ENCODE data around the gene FARP2.
"Not testable (repeated sequence)": the region's sequence is repeated elsewhere in the genome, so short reads cannot be mapped to it uniquely, and the experiment has no call there.

Gene FARP2, protein sequence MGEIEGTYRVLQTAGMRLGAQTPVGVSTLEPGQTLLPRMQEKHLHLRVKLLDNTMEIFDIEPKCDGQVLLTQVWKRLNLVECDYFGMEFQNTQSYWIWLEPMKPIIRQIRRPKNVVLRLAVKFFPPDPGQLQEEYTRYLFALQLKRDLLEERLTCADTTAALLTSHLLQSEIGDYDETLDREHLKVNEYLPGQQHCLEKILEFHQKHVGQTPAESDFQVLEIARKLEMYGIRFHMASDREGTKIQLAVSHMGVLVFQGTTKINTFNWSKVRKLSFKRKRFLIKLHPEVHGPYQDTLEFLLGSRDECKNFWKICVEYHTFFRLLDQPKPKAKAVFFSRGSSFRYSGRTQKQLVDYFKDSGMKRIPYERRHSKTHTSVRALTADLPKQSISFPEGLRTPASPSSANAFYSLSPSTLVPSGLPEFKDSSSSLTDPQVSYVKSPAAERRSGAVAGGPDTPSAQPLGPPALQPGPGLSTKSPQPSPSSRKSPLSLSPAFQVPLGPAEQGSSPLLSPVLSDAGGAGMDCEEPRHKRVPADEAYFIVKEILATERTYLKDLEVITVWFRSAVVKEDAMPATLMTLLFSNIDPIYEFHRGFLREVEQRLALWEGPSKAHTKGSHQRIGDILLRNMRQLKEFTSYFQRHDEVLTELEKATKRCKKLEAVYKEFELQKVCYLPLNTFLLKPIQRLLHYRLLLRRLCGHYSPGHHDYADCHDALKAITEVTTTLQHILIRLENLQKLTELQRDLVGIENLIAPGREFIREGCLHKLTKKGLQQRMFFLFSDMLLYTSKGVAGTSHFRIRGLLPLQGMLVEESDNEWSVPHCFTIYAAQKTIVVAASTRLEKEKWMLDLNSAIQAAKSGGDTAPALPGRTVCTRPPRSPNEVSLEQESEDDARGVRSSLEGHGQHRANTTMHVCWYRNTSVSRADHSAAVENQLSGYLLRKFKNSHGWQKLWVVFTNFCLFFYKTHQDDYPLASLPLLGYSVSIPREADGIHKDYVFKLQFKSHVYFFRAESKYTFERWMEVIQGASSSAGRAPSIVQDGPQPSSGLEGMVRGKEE

DNA sequence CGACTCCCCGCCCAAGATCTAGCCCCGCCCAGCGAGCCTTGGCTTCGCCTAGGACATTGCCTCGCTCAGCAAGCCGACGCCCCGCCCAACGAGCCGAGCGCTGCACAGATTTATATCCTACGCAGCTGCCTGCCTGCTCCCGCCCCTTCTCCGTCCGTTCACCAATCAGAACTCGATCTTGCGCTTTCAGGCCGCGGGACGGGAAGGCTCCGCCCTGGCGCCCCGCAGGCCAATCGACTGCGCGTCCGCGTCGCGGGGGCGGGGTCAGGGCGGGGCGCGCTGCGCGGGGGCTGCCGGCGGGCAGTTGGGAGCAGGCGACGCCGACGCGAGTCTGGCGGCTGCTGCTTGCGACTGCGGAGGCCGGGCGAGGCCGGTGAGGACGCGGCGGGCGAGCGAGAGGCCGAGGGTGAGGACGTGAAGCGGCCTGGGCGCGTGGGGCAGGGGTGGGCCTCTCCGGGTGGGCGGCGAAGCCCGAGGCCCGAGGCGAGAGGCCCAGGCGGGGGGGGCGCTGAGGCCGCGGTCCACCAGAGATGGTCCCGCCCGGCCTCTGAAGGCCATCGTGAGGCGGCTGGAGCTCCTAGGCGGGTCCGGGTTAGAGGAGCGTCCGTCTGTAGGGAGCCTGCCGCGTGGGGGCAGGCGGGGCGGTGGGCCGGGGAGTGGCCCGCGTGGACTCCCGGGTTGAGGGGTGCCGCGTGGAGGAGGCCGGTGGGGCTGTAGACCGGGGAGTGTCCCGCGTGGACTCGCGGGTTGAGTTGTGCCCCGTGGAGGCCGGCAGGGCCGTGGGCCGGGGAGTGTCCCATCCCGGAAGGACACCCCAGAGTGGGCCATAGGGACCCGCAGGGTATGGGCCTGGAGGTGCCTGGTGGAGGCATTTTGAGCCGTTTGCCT lies at the start of gene FARP2:
TSS of gene FARP2 (plus strand) at position 303 of the 888 bp plus-strand sequence. CDS start 16,823 bp downstream, outside the sequence.
- DNase-seq: peak; percentile 97

DNA sequence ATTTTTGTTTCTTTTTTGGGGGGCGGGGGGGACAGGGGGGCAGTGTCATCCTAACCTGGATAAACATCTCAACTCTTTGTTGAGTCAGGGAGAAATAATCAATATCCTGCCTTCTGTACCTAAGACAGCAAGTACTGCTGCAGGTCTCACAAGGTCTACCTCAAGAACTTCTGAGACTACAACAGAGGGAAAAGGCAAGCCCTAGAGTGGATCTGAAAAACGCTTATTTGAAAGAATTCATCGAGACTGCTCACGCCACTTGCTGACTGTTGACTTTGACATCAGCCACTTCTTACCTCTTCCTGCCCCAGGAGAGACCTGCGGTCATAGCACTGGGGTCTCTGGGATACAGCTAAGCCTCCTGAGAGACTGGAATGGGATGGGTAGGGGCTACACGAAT lies 49.0 kb upstream of the FARP2 start:
- no peak for DNase-seq

DNA sequence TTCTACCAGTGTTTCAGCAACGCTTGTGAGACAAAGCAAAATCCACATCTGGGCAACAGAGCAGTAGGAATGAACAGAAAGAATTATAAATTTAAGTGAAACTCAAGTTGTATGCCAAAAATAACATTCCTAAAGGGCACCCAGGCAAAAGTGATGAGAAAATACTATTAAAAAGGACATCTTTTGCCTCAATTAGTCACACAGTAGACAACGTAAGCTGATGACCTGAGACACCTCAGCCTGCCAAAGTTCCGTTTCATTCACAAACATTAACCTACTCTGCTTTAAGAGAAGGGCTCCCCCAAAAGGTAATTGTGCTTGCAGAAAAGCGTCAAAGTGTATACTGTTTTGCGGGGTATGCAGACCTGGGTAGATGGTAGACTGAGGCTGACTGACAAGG lies 47.8 kb upstream of the FARP2 start:
- DNase-seq: no peak

DNA sequence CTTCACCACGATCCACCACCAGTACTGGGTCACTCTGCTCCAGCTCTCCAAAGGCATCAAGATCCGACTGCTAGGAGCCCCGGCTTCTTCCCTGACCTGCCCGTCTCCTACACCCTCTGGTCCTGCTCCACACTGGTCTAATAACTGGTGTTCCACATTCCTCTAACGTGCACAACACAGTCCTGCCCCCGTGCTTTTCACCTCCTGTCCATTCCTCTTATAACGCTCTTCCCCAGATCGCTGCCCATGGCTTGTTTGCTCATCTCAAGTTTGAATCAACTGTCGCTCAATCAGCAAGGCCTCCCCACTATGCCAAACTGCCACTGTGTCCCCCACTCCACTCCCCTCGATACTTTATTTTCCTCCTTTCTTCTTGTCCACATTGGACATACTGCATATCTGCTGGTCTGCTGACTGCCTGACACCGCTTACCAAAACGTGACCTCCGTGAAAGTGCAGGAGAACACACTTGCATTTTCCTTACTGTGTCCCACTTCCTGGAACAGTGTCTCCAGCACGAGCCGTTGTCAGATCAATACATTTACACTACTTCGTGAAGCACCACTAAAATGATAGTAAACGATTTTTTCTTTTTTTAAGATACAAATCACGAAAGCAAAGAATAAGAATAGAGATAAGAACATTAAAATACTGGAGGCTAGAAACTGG lies 47.1 kb upstream of the FARP2 start:
- DNase-seq: no peak

DNA sequence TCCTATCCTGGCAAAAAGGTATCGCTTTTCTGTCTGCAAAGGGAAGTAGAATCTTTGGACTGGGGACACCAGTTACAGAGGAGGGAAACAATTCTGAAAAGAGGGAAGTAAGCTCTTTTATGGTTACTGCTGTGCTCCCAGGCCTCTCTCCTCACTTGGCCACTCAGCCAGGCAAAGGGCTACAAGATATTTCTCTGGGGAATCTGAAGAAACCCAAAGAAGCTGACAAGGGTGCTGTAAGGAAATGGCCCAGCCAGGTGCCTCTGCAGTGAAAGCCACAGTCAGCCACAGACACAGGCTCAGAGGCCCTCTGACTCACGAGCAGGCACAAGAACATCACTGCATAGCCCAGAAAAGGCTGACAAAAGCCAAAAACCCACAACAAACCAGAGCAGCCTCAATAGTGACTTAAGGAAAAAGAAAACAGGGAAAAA lies 46.4 kb upstream of the FARP2 start:
- peak; percentile 58 for DNase-seq

DNA sequence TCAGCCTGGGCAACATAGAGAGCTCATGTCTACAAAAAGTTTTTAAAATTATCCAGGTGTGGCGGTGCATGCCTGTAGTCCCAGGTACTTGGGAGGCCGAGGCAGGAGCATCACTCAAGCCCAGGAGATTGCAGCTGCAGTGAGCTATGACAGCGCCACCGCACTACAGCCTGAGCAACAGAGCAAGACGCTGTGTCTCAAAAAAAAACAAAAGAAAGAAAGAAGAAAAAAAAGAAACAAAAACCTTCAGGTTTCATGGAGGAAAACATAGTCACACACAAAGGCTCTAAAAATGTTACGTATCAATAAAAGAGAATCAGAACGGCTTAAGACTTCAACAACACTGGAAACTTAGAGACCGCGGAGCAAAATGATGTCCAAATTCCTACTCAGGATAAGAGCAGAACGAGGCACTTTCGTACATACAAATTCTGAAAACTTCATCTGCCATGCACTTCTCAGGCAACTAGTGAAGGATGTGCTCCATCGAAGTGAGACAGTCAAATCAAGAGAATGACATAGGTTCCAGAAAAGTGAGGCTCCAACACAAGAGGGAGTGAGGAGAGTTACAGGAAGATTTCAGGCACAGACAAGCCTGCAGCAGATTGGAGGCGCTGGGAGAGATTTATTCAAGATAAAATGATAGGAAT lies 45.0 kb upstream of the FARP2 start:
- DNase-seq: no peak

DNA sequence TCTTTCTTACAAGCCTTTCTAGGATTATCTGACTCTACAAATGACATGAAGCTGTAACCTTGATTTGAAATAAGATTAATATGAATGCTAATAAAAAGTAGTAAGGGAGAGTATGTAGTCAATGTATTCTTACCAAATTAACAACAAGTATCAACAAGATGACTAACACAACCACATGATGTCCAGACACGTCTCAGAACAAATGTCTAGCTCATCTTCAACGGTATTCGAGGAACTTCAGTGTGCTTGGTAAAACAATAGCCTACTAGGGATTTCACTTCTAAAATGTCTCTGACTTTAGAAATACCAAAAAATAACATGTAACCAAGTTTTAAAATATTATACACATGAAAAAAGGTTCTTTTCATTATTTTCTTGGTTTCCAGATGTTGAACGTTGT lies 44.0 kb upstream of the FARP2 start:
- DNase-seq: no peak

DNA sequence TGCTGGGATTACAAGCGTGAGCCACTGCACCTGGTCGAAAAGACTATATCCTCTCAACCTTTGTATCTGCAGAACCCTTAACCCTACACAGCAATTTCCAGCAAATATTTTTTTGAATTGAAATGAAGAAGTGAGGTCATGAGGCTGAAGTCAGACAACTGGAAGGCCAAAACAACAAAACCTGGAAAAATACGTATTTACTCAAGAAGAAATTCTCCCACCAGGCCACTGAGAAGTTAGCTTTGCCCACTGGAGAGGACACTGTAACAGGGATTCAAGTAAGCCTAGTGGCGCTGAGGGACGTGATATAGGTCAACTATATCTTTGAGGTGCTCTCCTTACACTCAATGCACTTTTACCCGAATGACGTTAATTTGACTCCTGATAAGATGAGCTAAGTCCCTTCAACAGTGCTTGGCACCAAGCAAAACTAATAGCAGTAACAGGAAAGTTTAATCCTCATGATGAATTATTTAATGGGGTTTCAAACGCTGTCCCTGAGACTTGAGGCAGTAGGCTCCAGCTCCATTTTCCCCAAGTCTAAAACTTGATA lies 42.5 kb upstream of the FARP2 start:
- no peak for DNase-seq

DNA sequence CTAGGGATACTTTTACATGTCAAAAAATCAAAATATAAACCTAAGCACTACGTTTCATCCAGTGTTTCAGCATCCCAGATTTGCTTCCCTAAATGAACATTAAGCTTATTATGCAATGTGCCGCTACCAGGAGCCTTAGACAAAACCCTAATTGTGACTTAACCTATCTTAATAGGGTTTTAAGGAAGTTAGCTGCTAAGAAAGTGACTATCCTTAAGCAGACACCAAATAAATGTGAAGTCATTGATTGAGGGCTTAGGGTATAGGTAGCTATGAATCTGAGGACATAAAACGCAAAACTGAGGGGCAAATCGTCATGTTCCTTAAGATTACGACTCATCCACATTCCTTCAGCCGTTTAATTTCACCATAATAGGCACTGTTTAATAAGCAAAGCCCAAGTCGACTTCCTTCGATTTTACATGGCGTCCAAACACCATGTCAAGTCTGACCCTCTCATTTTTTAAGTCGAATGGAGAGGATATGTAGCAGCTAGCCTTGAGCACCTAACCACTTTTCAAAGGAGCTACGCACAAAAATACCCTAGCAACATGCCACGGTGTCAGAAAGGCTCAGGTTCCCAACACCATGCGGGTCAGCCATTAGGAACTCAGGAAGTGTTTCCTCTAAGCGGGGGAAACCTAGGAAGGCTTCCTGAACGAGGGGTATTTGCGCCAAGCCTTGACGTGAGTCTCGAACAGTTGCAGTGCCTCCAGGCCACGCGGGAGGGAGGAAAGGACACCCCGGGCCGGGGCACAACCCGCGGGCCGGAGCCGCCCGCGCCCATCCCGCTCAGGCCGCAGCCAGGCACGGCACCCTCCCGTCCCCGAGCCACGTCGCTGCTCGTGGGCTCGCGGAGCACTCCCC lies 41.6 kb upstream of the FARP2 start:
- no peak for DNase-seq

DNA sequence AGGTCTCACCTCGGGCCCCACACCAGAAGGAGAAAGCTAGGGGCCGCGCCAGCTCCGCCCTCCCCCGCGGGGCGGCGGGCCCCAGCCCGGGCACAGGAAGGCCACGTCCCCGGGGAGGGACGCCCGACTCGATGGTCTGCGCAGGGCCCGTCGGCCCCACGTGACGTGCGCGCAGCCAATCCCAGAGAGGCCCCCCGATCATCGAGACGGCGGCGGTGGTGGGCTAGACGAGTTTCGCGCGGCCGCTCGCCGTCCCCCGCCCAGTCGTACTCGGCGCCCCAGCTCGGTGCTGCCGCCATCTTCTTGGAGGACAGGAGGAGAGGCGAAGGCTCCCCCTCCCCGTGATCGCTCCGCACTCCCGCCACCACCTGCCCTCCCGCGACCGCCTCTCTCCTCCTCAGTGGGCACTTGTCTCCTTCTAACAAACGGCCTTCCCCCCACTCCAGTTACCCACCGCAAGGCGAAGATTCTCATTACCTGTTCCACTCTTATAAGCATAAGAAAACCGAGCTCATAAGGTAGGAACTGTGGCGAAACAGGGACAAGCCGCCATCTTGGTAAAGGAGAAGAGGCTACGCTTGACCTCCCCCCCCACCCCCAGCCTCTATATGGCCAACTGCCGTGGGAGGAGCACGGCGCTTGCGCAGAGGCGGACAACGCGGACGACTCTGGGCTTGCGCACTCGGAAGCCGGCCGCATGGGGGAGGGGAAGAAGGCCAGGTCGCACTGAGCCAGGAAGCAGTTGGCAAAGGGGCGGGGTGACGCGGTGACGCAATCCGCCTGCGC lies 40.8 kb upstream of the FARP2 start, which contains the start of gene HDLBP:
TSS of gene HDLBP (minus strand) at position 580 of the 786 bp plus-strand sequence. CDS start 48,803 bp downstream, outside the sequence.
- DNase-seq: peak; percentile 100

DNA sequence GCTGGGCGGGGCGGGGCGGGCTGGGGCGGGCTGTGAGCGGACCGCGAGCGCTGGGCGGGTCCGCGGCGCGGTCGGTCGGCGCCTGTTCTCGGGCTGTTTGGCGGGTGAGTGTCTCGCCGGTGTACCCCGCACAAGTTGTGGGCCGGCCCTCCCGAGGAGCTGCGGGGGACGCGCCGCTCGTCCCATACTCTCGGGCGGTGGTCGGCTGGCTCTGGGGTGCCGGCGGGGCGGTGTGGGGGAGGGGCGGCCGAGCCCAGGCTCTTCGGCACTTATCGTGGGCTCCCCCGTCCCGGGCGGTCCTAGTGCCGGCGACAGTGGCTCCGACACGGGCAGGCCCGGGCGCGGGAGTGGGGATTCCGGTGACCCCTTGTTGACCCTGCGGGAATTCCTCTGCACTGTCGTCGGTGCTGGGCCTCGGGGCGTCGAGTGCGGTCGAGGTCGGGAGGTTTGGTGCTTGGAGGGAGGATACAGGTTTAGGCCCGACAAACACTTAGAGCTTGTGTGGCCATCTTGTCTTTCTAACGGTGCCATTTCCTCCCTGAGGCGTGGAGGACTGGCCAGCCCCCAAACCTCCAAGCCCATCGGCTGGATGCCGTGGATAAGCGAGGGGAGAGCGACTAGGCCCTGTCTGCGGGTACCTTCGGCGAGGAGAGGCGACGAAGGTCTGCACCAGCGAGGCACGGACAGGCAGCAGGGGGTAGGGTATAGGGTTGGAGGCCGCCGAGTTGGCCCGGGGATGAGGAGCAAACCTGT lies 40.0 kb upstream of the FARP2 start, which contains the start of gene SEPTIN2:
TSS of gene SEPTIN2 (plus strand) at position 47 of the 753 bp plus-strand sequence. CDS start 8,308 bp downstream, outside the sequence.
- no peak for DNase-seq

DNA sequence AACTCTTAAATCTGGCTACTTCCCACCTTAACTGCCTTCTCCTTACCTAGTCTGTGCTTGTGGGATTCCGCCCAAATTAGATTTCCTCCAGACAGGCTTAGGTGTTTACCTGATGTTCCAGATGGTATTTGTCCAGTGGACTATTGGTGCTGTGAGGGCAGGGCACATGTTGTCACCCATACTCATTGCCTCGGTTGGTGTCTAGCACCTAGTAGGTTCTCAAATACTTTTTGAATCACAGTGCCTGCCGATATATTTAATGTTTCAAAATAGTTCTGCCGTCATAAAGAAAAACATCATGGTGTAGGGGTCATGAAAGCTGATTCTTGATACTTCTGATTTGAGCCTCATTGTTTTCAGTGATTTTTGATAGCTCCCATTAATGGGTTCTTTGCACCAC lies 39.3 kb upstream of the FARP2 start:
- DNase-seq: no peak

DNA sequence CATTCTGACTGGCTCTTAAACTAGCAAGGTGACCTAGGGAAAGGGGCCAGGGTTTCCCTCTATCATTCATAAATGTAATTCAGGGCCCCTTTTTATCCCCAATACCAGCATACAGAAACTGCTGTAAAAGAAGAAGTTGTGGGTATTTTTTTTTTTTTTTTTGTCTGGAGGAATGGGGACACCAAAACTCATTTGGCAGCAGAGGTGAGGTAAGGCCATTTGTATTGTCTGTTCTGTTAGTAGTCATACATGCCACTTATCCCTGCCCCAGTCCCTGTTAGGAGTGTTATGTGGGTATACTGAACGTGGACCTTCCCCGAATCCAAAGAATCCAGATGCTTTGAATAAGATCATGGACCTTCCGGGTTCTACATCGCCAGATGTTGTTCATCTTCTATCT lies 38.7 kb upstream of the FARP2 start:
- no peak for DNase-seq

DNA sequence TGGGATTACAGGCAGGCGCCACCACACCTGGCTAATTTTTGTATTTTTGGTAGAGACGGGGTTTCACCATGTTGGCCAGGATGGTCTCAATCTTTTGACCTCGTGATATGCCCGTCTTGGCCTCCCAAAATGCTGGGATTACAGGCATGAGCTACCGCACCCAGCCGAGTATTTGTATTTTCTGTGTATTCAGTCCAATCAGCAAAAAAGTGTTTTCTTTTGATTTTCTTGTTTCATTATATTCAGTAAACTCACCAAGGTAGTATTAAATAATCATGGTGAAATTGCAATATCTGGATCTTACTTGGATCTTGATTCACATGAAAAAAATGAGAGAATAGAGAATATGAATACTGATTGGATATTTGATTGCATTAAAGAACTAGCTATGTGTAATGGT lies 37.3 kb upstream of the FARP2 start:
- DNase-seq: not testable (repeated sequence)

DNA sequence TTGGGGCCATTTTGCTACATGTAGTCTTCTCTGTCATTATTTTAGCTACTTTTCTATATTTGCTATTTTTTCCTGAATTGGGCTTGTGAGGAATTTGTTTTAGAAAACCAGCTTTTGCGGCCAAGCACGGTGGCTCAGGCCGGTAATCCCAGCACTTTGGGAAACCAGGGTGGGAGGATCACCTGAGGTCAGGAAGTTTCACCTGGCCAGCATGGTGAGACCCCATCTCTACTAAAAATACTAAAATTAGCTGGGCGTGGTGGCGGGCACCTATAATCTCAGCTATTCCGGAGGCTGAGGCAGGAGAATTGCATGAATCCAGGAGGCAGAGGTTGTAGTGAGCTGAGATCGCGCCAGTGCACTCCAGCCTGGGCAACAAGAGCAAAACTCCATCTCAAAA lies 35.7 kb upstream of the FARP2 start:
- no peak for DNase-seq

DNA sequence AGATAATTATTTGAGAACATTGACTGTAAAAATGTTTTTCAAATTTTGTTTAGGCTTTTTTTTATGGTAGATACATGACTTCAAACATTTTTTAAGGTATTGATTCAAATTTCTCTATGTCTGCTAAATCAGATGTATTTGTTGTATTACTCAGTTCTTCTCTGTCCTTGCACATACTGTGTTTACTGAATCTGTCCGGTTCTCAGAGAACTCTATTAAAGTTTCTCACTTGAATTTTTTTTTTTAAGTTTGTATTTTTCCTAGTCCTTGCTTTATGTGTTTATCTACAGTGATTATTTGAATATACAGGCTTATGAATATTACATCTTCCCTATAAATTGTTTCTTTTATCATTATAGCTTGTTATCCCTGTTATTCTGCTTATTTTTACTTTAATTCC lies 35.1 kb upstream of the FARP2 start:
- no peak for DNase-seq

DNA sequence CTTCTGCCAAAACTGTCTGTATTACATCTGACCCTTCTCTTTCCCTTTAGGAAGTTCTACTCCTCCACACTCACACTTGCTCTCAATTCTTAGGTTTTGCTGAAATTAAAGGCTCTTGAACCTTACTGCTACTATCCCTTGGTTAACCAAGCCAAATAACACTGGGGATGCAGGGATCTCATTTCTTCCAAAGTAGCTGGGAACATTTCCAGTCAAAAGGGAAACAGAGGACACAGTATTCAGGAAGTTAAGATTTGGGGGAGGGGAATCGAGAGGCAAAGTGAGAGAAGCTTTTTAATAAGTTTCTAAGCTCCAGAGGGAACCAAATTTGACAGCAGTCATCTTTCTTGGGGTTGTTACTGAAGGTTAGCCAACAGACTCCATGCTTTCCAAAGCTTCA lies 34.2 kb upstream of the FARP2 start:
- no peak for DNase-seq

DNA sequence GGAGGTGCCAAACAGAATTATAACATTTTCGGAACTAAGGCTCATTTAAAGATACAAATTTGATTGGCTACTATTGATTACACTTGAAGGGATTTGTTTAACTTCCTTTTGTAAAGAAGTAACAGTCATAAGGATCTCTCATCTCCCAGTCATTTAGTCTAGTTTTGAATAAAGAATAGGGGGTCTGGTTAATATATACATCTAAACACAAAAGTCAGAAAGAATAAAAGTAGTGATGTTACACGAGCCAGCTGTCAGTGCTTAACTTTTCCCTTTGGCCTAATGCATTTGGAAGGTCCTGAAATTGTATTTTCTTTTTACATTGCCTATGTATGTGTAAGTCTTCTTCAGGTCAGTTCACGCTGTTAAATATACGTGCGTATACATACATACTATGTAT lies 32.3 kb upstream of the FARP2 start:
- no peak for DNase-seq
